HG03175 (cell line): ENCODE measurements around the gene MYO19.
"Not testable (repeated sequence)": the region's sequence is repeated elsewhere in the genome, so short reads cannot be mapped to it uniquely, and the experiment has no call there.

ENCODE experiments used
- ATAC-seq: cut with Tn5 transposase; IDR thresholded peaks from one replicate; pipeline ENCODE4 v1.9.1; 2021; ENCODE audit warnings: mild to moderate bottlenecking, moderate library complexity; ENCODE audit not compliant: unreplicated experiment

Gene MYO19

DNA sequence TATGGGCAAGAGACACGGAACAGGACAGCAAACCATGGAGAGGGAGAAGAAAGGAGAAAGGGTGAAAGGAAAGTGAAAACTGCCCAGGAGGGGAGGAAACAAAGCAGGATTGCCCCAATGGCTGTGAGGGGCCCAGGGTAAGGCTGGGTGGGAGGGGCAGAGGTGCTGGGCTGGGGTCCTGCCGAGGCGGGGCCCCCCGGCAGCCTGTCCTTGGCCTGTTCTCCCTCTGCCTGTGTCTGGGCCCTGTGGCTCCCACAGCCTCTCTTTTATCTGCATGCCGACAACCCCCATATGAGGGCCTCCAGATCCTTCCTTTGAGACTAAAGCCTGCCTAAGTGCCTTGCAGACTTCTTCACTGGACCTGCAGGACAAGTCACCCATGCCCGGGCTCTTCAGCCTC, 32.7 kb downstream of the MYO19 start:
- ATAC-seq, result no peak

DNA sequence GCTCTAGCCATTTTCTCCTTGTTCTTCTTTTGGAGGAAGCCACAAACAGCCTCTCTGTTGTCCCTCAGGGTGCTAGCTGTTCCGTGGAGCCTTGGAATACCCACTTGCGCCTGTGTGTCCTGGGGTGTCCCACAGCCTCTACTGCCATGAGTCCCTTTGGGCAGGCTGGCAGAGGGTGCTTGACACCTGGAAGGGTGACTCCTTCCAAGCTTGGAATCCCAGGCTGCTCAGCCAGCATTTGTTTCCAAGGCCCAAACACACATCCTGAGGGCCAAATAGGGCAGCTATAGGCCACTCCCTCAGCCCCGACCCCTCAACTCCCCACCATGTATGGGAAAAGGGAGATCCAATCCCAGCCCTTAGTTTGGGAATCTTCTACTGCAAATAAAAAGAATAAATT, 33.3 kb downstream of the MYO19 start:
- no peak for ATAC-seq

DNA sequence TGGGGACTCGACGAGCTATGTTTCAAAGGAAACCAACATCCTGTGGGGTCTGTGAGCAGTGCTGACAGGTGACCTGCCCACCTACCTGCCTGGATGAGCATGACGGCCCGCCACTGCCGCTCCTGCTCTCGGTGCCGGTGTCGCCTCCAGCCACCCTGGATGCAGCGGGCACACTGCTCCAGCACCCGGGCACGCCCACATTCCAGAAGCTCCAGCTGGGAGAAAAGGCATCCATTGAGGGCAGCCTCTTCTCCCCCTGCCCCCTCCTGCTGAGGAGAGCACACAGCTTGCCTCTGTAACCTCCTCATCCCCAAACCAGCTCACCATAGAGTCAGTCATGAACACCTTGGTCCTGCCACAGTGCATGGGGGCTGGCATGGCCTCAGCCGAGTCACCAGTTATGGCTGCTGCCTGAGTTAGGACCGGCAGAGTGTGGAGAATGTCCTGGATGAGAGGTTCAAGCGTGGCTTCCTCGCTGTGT, 33.9 kb downstream of the MYO19 start:
- ATAC-seq, result no peak

DNA sequence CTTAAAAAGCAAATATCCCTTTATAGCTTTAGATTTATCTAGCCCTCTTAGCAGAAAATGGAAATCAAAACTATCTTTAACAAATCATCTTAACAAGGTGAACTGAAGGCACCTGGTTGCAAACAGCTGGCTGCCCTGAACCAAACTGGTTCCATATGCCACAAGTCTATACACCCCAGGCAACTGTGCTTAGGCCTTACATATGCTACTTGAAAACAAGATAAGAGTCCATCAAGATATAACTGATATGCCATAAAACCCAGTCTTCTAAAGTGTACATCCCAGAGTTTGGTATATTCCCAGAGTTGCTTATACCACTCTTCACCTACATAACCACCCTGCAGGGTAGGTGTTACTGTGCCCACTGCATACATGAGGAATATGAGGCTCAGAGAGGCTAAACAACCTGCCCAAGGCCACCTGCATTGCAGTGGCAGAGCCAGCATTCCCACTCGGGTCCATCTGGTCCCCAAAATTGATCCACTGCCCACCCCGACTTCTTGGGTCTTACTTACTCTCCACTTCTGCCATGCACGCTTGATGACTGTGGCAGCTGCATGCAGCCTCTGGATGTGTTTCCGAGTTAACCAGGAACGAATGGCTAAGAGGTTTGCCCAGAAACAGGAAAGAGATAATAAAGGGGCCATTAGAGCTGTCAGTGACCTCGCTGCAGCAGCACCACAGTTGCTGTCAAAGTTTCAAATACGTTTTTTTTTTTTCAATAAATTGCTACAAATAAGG, 35.9 kb downstream of the MYO19 start:
- no peak for ATAC-seq

DNA sequence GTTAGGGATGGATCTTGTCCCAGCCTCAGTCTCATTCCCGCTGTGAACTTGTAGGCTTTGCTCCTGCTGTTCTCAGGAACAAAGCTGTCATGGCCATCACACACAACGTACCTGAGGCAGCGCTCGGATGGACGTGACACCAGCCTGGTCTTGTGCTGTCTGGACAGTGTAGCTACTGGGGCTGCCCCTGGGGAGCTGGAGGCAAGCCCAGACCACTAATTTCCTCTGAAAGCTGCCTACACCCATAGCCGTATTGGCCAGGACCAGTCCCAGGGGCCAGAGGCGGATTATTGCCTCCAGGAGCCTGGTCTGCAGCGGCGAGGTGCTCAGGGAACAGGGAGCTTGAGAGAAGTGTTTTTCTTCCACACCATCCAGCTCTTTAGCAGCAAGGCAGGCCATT, 36.5 kb downstream of the MYO19 start:
- no peak for ATAC-seq

DNA sequence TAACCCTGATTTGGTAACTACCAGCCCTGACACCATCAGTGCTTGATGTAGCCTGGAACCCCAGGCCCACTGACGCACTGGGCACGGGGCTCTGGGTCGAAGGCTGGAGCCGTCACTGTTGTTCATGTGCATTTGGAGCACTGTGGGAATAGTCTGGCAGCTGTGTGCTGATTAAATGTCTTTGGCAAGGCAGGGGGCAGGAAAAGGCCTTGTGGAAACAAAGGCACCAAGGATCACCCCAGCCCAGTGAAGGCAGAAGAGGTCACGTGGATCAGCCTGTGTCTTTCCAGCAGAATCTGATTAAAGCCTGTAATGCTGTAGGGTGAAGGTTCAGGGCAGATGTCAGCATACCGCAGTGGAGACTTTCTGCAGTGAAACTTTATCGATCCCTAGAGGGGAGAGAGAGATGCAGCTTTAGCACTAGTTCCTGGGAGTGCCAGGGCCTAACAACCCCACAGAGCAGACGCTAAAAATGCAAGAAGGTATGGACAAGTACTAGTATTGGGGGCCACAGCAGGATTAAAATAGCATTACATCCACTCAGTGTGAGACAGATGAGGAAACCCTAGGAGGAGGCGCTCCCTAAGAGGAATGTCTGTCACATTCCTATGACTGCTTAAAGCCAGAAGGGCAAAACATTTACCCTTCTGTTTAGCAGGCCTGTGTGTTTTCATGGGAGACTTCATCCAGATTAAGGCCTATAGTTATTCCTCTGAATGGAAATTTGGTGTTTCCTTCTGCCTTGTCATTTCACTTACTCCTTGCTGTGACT, 38.5 kb downstream of the MYO19 start:
- no peak for ATAC-seq

DNA sequence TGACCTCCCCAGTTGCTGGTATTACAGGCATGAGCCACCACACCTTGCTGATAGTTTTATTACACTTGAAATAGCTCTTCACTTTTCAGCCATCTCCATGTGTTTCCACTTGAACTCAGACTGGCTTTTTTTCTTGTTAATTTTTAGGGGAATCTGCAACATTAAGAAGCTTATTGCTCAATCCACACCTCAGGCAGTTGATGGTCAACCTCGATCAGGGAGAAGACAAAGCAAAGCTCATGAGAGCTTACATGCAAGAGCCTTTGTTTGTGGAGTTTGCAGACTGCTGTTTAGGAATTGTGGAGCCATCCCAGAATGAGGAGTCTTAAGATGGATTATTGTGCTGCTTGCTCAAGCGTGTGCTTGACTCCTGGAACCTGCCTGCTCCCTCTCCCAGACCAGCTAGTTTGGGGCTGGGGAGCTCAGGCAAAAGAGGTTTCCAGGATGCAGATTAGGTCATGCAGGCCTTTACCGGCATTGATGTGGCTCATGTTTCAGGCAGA, 39.5 kb downstream of the MYO19 start:
- ATAC-seq, result no peak

DNA sequence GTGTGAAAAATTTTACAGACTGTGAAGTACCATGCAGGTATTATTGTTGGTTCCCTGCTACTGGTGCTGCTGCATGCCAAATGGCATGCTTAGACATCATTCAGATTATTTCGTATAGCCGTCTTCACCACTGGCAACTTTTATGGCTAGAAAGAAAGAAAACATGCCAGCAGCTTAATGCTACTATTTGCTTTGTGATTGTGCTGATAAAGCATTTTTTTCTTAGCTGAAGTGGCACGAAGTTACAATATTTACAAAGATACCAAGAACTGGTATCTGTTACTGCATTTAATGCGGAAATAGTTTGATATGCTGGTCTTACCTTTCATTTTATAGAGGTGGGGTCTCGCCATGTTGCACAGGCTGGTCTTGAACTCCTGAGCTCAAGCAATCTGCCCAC, 40.0 kb downstream of the MYO19 start:
- ATAC-seq, result no peak

DNA sequence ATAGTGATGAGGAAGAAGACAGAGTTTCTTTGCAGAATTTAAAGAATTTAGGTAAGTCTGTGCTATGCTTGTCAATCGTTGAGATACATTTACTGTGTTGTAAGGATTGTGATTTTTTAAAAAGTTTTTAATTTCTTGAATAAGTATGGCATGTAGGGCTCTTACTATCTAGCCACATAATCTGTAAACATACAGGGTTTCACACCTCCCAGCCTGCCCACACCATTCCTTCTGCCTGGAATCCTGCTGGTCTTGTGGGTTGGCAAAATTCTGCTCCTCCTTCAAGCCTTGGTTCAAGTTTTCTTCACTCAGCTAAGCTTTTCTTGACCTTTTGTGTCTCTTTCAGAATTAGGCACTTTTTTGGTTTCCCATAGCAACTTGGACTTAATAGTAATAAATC, 40.7 kb downstream of the MYO19 start:
- no peak for ATAC-seq

DNA sequence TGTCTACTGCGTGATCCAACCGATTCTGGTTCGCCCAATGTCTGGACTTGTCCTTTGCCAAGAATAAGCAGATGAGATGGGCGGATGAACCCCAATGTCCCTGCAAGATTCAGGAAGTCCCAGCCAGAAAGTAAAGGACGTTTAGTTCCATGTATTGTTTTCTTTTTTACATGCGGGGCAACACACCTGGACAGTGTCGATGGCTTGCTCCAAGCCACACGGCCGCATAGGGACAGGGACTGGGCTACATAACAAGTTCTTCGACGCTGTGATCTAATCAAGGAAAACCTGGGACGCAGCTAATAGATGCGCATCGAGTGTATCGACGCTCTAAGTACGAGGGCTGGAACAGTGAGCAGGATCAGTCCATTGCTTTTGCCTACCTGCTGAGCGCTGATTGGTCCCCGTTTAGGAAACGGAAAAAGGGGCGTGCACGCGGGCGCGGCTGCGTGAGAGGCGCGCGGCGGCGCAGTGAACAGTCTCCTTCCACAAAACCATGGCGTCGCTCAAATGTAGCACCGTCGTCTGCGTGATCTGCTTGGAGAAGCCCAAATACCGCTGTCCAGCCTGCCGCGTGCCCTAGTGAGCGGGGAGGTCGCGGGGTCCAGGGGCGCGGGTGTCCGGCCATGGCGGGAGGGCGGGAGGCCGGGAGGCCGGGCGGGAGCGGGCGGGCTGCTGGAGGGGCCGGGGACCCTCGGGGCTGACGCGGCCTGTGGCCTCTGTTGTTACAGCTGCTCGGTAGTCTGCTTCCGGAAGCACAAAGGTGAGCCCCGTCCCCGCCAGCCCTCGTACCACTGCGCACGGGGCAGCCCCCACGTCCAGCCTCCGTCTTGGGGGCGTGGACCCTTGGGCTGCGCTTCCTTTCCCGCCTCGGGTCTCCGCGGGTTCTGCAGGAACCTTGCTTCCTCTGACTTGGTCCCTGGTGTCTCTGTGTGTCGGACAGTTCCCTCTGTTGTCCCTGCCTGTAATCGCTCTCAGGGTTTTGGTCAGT, 48.2 kb downstream of the MYO19 start, which contains the start of gene ZNHIT3:
Gene ZNHIT3, plus strand, starts transcription at position 478 of the 991 bp plus-strand sequence. Its CDS starts 19 bp downstream, at position 497.
- peak; percentile 92 for ATAC-seq

DNA sequence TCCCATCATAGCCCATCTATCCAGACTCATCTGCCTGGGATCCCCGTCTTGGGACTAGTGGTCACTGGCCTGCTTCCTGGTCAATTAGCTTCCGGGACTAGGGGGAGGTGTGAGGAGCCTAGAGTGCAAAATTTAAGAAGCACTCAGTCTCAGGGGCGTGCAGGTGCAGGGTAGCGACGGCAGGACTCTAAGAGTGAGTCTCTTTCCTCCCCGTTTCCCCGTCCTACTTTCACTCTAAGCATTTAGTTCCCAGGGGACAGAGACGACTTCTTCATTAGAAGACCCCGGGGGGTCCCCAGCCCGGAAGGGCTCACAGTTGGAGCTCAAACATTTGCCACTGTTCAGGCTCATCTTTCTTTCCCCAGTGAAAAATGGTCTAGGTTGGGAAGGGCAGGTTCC, 48.9 kb downstream of the MYO19 start:
- no peak for ATAC-seq

DNA sequence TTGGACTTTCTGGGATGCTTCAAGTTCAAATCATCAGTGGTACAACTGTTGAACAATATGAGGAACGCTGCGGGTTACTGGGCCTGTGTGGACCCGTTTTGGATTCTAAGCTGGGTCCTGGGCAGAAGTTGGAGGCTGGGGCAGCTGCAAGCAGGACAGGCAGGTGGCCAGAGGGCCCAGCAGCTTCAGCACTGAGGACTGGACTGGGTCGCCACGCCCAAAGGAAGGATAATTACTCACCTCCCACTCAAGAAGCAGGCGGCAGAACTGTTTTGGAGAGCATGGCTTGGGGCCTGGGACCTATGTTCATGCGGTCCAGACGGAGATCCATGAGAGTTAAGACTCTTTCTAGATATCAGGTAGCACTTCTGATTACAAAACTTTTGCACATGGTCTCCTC, 49.6 kb downstream of the MYO19 start:
- no peak for ATAC-seq

DNA sequence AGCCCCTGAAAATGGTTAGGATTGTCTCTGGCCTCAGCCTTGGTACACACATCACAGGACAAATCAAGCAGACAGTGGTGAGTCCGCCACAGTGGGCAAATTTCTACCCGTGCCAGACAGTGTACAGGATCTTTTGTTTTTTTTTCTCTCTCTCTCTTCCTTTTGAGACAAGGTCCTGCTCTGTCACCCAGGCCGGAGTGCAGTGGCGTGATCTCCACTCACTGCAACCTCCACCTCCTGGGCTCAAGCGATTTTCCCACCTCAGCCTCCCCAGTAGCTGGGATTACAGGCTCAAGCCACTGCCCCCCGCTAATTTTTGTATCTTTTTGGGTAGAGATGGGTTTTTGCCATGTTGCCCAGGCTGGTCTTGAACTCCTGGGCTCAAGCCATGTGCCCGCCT, 50.6 kb downstream of the MYO19 start:
- ATAC-seq, result not testable (repeated sequence)

DNA sequence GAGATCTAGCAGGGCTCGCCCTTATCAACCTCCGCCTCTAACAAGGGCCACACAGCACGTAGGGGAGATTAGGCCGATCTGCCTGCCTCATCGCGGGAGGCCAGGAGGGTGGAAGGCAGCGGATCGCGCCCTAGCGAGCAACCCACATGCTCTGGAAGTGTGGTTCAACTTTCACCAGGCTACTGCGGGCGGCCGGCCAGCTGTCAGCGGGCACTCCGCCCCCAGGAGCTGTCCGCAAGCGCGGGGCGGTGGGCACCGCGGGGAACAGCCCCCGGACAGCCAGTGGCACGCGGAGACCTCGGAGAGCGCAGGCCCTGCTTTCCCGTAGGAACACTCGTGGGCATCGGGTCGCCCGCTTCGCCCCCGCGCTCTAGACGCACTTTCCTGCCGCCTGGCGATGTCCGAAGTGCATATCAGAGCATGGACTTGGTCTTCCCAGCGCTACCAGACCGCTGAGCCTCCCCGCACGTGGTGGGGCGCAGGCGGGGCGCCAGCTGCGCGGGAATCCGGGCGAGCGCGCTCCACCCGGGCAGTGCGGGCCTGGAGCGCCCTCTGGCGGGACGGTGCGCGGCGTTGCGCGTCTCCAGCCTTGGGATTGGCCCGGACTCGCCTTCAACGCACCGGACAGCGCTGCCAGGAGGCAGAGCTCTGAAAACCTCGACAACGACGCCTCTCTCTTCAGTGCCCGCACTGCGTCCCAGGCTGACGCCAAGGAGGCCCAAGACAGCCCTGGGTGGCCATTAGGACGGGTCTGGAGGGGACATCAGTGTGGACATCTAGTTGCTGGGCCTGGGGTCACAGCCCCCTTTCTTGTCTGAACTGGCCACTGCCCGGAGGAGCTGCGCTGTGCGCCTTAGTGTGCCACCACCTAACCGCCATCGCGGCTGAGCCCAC, 51.8 kb downstream of the MYO19 start:
- ATAC-seq, result no peak

DNA sequence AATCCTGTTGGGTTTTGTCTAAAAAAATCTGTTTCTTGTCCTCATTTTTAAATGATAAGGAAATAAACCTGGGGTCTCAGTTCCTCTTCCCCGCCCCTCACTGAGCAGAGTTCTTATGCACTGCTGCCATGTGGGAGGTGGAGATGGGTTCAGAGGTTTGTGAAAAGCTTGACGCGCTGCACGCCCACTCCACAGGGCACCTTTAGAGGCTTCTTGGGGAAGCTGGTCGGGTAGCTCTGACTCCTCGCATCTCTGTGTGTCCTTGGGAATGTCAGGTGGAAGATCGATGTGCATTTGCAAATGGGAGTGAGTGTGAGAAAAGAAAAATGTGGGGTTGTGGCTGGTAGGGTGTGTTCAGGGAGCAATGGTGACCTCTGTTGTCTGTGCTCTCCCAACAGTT, 52.8 kb downstream of the MYO19 start:
- ATAC-seq, result no peak

DNA sequence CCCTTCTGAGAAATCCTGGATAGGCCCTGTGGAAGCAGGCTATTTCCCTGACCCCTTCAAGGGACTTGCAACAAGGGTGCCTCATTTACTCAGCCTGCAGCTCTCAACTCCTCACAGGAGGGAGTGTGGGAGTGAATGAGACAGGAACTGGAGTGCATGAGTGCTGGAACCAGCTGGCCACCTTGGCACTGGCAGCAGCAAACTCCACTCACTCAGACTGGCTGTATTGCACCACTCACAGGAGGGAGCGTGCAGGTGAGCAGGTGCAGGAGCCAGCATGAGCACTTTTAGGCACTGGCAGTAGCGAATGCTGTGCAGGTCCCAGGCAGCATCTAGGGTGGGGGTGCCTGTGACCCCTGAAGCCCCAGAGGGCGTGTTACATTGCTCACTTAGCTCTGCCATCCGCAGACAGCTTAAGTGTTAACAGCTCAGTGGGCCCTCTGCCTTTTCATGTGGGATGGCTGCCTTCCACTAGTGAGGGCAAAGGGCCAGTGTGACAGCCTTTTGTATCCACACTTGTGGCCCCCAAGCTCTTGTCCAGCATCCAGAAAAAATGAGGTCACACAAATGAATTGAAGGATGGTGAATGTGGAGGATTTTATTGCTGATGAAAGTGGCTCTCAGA, 59.2 kb downstream of the MYO19 start:
- no peak for ATAC-seq

DNA sequence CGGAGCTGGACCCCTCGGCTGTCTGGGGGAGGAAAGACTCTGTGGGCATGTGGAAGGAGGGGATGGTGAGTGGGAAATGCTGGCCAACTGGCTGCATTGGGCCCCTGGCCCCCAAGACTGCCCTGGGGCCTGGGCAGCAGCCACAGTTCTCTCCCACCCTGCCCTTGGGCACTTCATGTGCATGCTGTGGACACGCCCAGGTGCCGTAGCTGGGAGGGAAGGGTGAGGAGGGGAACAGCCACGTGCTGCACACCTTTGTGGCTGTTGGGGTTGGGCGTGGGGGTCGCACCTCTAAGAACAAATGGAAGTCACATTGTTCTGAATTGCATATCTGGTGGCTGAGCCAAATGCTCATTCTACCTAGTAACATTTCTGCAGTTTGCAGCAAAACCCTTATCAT, 60.1 kb downstream of the MYO19 start:
- ATAC-seq, result no peak

DNA sequence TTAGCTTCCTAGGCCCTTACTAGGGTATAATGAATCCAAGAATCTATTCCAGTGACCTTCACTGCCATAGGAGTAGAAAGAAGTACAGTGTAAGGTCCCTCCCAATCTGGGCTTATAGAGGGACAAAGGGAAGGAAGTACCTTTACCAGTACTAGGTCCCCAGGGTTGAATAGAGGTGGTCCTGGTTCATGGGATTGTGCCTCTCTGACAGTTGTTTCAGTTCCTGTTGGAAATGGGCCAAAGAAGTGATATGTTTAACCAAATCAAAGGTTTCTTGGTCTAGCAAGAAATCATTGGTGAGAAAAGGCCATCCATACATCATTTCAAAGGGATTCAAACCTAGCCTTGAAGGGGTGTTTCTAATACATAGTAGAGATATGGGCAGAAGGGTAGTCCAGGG, 64.2 kb downstream of the MYO19 start:
- no peak for ATAC-seq

DNA sequence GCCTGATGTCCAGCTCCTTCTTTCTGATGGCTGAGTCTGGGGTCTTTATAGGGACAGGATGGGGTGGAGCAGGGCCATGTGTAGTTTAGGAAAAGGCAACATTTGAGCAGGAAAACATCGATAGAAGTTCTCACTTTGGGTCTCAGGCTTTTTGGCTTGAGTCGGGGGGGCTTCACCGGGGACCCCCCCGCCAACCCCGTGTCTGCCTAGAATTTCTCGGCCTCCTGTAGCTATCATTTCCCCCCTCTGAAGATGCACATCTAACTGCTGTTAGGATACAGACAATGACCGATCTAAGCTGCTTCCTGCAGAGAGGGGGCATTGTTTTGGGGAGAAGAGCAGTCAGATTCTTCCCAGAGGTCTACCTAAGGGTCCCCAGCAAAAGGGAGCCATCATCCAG, 64.9 kb downstream of the MYO19 start:
- no peak for ATAC-seq
